NCI-H146 treated with DMSO at 0.1 percent for 48 hours (cell line): Measurements from ENCODE around the gene PDE3A.

Experiments used
- DNase-seq: peaks from one replicate; lab custom pipeline; 2025; ENCODE audit not compliant: unreplicated experiment; lab: John Stamatoyannopoulos, UW

PDE3A gene

GRCh38 chr12:20420557-20420956, 52.2 kb downstream of the PDE3A start:
- no peak for DNase-seq

- no peak for DNase-seq
Measured at GRCh38 chr12:20421421-20421820, 53.1 kb downstream of the PDE3A start.

GRCh38 chr12:20423557-20423956, 55.2 kb downstream of the PDE3A start:
- no peak for DNase-seq

GRCh38 chr12:20424841-20425240, 56.5 kb downstream of the PDE3A start:
- DNase-seq: no peak

- DNase-seq: no peak
Measured at GRCh38 chr12:20426191-20426590, 57.9 kb downstream of the PDE3A start.

GRCh38 chr12:20426957-20427356, 58.6 kb downstream of the PDE3A start:
- DNase-seq: no peak

- DNase-seq: no peak
Measured at GRCh38 chr12:20429852-20430251, 61.5 kb downstream of the PDE3A start.

GRCh38 chr12:20432290-20432689, 64.0 kb downstream of the PDE3A start:
- no peak for DNase-seq

- DNase-seq: no peak
Measured at GRCh38 chr12:20434996-20435395, 66.7 kb downstream of the PDE3A start.

- no peak for DNase-seq
Measured at GRCh38 chr12:20436316-20436715, 68.0 kb downstream of the PDE3A start.

- no peak for DNase-seq
Measured at GRCh38 chr12:20438299-20438779, 70.0 kb downstream of the PDE3A start.

- no peak for DNase-seq
Measured at GRCh38 chr12:20439626-20440025, 71.3 kb downstream of the PDE3A start.

GRCh38 chr12:20440408-20440807, 72.1 kb downstream of the PDE3A start:
- DNase-seq: no peak

- DNase-seq: no peak
Measured at GRCh38 chr12:20442322-20442721, 74.0 kb downstream of the PDE3A start.

- no peak for DNase-seq
Measured at GRCh38 chr12:20443255-20443654, 74.9 kb downstream of the PDE3A start.

- no peak for DNase-seq
Measured at GRCh38 chr12:20443792-20444191, 75.5 kb downstream of the PDE3A start.

GRCh38 chr12:20444595-20445170, 76.3 kb downstream of the PDE3A start:
- DNase-seq: no peak

GRCh38 chr12:20445687-20446086, 77.3 kb downstream of the PDE3A start:
- DNase-seq: no peak

GRCh38 chr12:20446836-20447235, 78.5 kb downstream of the PDE3A start:
- DNase-seq: no peak

- no peak for DNase-seq
Measured at GRCh38 chr12:20448781-20449180, 80.4 kb downstream of the PDE3A start.

GRCh38 chr12:20450591-20451180, 82.3 kb downstream of the PDE3A start:
- no peak for DNase-seq

- no peak for DNase-seq
Measured at GRCh38 chr12:20451761-20452160, 83.4 kb downstream of the PDE3A start.

- DNase-seq: no peak
Measured at GRCh38 chr12:20452496-20453010, 84.2 kb downstream of the PDE3A start.
